ENCODE results near the gene SRC. TPM values are rescaled to one million over a fixed set of nuclear protein-coding genes. Genes with fewer than 3 reads are reported as not detected.

SRC gene
- total RNA-seq, 1 experiment from 2014 or later: 55.6 TPM

GRCh38 chr20:37385176-37385575 lies 39.2 kb downstream of the SRC start:
- TF ChIP-seq, protein P1, sequence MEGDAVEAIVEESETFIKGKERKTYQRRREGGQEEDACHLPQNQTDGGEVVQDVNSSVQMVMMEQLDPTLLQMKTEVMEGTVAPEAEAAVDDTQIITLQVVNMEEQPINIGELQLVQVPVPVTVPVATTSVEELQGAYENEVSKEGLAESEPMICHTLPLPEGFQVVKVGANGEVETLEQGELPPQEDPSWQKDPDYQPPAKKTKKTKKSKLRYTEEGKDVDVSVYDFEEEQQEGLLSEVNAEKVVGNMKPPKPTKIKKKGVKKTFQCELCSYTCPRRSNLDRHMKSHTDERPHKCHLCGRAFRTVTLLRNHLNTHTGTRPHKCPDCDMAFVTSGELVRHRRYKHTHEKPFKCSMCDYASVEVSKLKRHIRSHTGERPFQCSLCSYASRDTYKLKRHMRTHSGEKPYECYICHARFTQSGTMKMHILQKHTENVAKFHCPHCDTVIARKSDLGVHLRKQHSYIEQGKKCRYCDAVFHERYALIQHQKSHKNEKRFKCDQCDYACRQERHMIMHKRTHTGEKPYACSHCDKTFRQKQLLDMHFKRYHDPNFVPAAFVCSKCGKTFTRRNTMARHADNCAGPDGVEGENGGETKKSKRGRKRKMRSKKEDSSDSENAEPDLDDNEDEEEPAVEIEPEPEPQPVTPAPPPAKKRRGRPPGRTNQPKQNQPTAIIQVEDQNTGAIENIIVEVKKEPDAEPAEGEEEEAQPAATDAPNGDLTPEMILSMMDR (conservative IDR thresholded peaks at IDR 0.05; ENCODE audit: low read depth, low read length): no peak
- TF ChIP-seq EZH2phosphoT487 (IDR thresholded peaks at IDR 0.05; ENCODE audit: borderline replicate concordance, low read length) (no peak), EZH2 (IDR thresholded peaks at IDR 0.05; ENCODE audit: low read length, unreplicated experiment) (no peak)
- DNase-seq (no peak), ATAC-seq (no peak)
- H4K20me1 ChIP-seq (ENCODE audit: low read length): no peaks in the 10 kb centered on the region
- POLR2A ChIA-PET (ENCODE audit: unreplicated experiment): no interaction called here
- H3K9ac ChIP-seq (ENCODE audit: low read length): no peak overlapping the region
- BruUV-seq (replicated peaks): no TSS peak
- H3K9me3 ChIP-seq (ENCODE audit: low read length): no peaks in the 10 kb centered on the region
- no peaks in the 10 kb centered on the region for H3K9me2 ChIP-seq (replicated peaks; ENCODE audit: low read length)
- H3K4me1 ChIP-seq (ENCODE audit: insufficient read depth, low read length): peaks cover 24% of the 10 kb centered on the region
- H3K4me3 ChIP-seq (ENCODE audit: low read length): no peak overlapping the region
- H3K4me2 ChIP-seq (ENCODE audit: low read length): no peak overlapping the region
- H2AFZ ChIP-seq (ENCODE audit: low read length): no peak overlapping the region
- CTCF ChIA-PET: no interaction called here
- no peak overlapping the region for H3K27ac ChIP-seq (ENCODE audit: low read length)
- H3K27me3 ChIP-seq (ENCODE audit: low read length): no peaks in the 10 kb centered on the region
- intact Hi-C loops (cut with micrococcal nuclease): loop anchor here (2.0 kb wide), 1 partner anchor 150 kb away; no protein-coding TSS in a partner anchor
- no peaks in the 10 kb centered on the region for H3F3A ChIP-seq (ENCODE audit: low read length, unreplicated experiment)
- peaks cover 30% of the 10 kb centered on the region for H3K36me3 ChIP-seq (ENCODE audit: low read depth, low read length)
- H3K79me2 ChIP-seq (ENCODE audit: low read length): peaks cover 28% of the 10 kb centered on the region

- Histone ChIP-seq H3K27me3 (ENCODE audit: low read length) (no peaks in the 10 kb centered on the region), H3K4me2 (ENCODE audit: low read length) (no peak overlapping the region), H3K4me1 (ENCODE audit: insufficient read depth, low read length) (peaks cover 17% of the 10 kb centered on the region), H3K9ac (ENCODE audit: low read length) (no peak overlapping the region), H2AFZ (ENCODE audit: low read length) (no peak overlapping the region), H3K79me2 (ENCODE audit: low read length) (peaks cover 23% of the 10 kb centered on the region), H3K9me2 (replicated peaks; ENCODE audit: low read length) (no peaks in the 10 kb centered on the region), H3K4me3 (ENCODE audit: low read length) (no peak overlapping the region), H3K9me3 (ENCODE audit: low read length) (no peaks in the 10 kb centered on the region), H4K20me1 (ENCODE audit: low read length) (no peaks in the 10 kb centered on the region), H3K36me3 (ENCODE audit: low read depth, low read length) (peaks cover 30% of the 10 kb centered on the region), H3F3A (ENCODE audit: low read length, unreplicated experiment) (no peaks in the 10 kb centered on the region), H3K27ac (ENCODE audit: low read length) (no peak overlapping the region)
- ChIA-PET CTCF (no interaction called here), POLR2A (ENCODE audit: unreplicated experiment) (no interaction called here)
- BruUV-seq (replicated peaks): no TSS peak
- ATAC-seq (no peak), DNase-seq (no peak)
- intact Hi-C loops (cut with micrococcal nuclease): loop anchor here (2.0 kb wide), 1 partner anchor 149 kb away; no protein-coding TSS in a partner anchor
- no peak for TF ChIP-seq EZH2phosphoT487 (IDR thresholded peaks at IDR 0.05; ENCODE audit: borderline replicate concordance, low read length)
- no peak for TF ChIP-seq EZH2 (IDR thresholded peaks at IDR 0.05; ENCODE audit: low read length, unreplicated experiment)
- TF ChIP-seq, protein P1 (conservative IDR thresholded peaks at IDR 0.05; ENCODE audit: low read depth, low read length): no peak
Measured at GRCh38 chr20:37385659-37386504, 39.9 kb downstream of the SRC start.

All from PC-3 (cell line).